ENCODE results near the gene ARF1. TPM values are rescaled to one million over a fixed set of nuclear protein-coding genes. Genes with fewer than 3 reads are reported as not detected.

ARF1 gene
- total and polyA plus RNA-seq, 2 of the 8 experiments (the other 6 are each of a cell fraction or from before 2014, with no cell fraction given): 265 to 471 TPM

- Histone ChIP-seq H2BK5ac (ENCODE audit: low read depth, low read length) (no peak overlapping the region), H3K4ac (replicated peaks; ENCODE audit: insufficient read length, low read depth, low read length) (no peak overlapping the region), H4K20me1 (replicated peaks in 1 of 2; ENCODE audit: control insufficient read depth in 1 of 2, insufficient read depth in 2 of 2, low read length in 2 of 2) (peaks cover 3 to 19% of the 10 kb centered on the region in 2 experiments), H4K8ac (ENCODE audit: extremely low read depth, insufficient read depth, low read length) (no peak overlapping the region), H2BK20ac (ENCODE audit: low read length) (no peak overlapping the region), H4K5ac (ENCODE audit: insufficient read length, low read depth, low read length) (no peak overlapping the region), H4K91ac (replicated peaks; ENCODE audit: insufficient read length, low read length) (no peak overlapping the region), H2BK12ac (ENCODE audit: low read depth, low read length) (no peak overlapping the region), H2BK120ac (replicated peaks; ENCODE audit: low read depth, low read length) (no peak overlapping the region), H3K9me3 (ENCODE audit: insufficient read depth in 2 of 2, low read depth in 1 of 2, low read length in 1 of 2) (no peaks in the 10 kb centered on the region), H3K4me3 (ENCODE audit: extremely low read depth in 1 of 4, insufficient read depth in 2 of 4, low read depth in 3 of 4, low read length in 4 of 4) (no peak overlapping the region), H3K23me2 (ENCODE audit: low read depth, low read length) (peaks cover 14% of the 10 kb centered on the region; the same call in 1 of the 2 replicates), H2AK5ac (ENCODE audit: low read depth, low read length) (no peak overlapping the region), H3K23ac (ENCODE audit: insufficient read length) (no peak overlapping the region), H3K9ac (replicated peaks in 1 of 4; ENCODE audit: extremely low read depth in 1 of 4, low read depth in 3 of 4, low read length in 3 of 4) (no peak overlapping the region), H3K18ac (ENCODE audit: extremely low read depth, low read length) (no peak overlapping the region), H3K14ac (ENCODE audit: insufficient read length) (no peak overlapping the region), H3K79me2 (ENCODE audit: control insufficient read depth in 1 of 2, insufficient read depth in 2 of 2, low read length in 2 of 2) (peaks cover 3 to 8% of the 10 kb centered on the region in 2 experiments; a peak in 2 of 4 replicates), H2AFZ (ENCODE audit: low read length) (no peak overlapping the region), H3K27ac (ENCODE audit: low read depth, low read length) (no peak overlapping the region), H2BK15ac (ENCODE audit: low read length) (no peak overlapping the region), H3K79me1 (ENCODE audit: low read depth, low read length) (peaks cover 15% of the 10 kb centered on the region; the same call in 1 of the 2 replicates), H3K56ac (replicated peaks; ENCODE audit: insufficient read length, low read depth, low read length) (no peak overlapping the region), H3K4me2 (ENCODE audit: insufficient read depth in 1 of 2, low read depth in 2 of 2, low read length in 2 of 2) (no peak overlapping the region), H3K36me3 (ENCODE audit: control insufficient read depth in 2 of 4, insufficient read depth in 4 of 4, low read length in 3 of 4) (peaks cover 3 to 16% (median 12%) of the 10 kb centered on the region in 4 experiments; a peak in 5 of 8 replicates), H3K27me3 (replicated peaks in 1 of 4; ENCODE audit: control insufficient read depth in 3 of 4, extremely low read depth in 1 of 4, insufficient read depth in 3 of 4, low read length in 3 of 4) (peaks cover 0 to 5% (median 4%) of the 10 kb centered on the region in 4 experiments; a peak in 2 of 7 replicates), H3K4me1 (replicated peaks in 1 of 4; ENCODE audit: control insufficient read depth in 3 of 4, insufficient read depth in 4 of 4, low read length in 3 of 4) (peaks cover 0 to 7% (median 2%) of the 10 kb centered on the region in 4 experiments; a peak in 6 of 7 replicates)
- FAIRE-seq (no peak), DNase-seq (ENCODE audit: low read depth in 1 of 2, low spot score in 2 of 2) (no peak)
- WGBS, 2 experiments (ENCODE audit: extremely low coverage in 1 of 2, insufficient coverage in 1 of 2, insufficient read length in 1 of 2, insufficient replicate concordance in 2 of 2, low coverage in 1 of 2, low lambda C conversion rate in 2 of 2, missing lambda C conversion rate in 1 of 2): 89% methylated on average over 9 of the region's 9 CpGs; no CpG with 5 or more reads in 1 of the 2 experiments
- ChIA-PET POLR2A (ENCODE audit: partially characterized antibody) (interaction anchor here (2.1 kb wide), 1 partner anchor 20 kb away, joined by 7 read pairs; no protein-coding TSS in a partner anchor), CTCF (ENCODE audit: partially characterized antibody) (interaction anchor here (0.6 to 0.9 kb wide), 2 partner anchors 45 to 390 kb away, joined by 3 read pairs; no protein-coding TSS in a partner anchor)
- TF ChIP-seq ASH2L (IDR thresholded peaks at IDR 0.05; ENCODE audit: low read length) (no peak), SRF (IDR thresholded peaks at IDR 0.05; ENCODE audit: low read depth, low read length) (no peak), POU5F1 (IDR thresholded peaks at IDR 0.05; ENCODE audit: low read depth, low read length) (no peak), CTBP2 (IDR thresholded peaks at IDR 0.05; ENCODE audit: borderline replicate concordance, insufficient read depth, insufficient read length, low read length) (no peak), TAF7 (optimal IDR thresholded peaks at IDR 0.05; ENCODE audit: borderline replicate concordance, low read depth, low read length) (no peak), RXRA (IDR thresholded peaks at IDR 0.05; ENCODE audit: insufficient read depth, low read depth, low read length) (no peak), CBX8 (IDR thresholded peaks at IDR 0.05; ENCODE audit: borderline replicate concordance, low read depth, low read length) (no peak), SAP30 (IDR thresholded peaks at IDR 0.05; ENCODE audit: insufficient read depth, insufficient replicate concordance, low read length) (no peak), TCF12 (IDR thresholded peaks at IDR 0.05; ENCODE audit: low read depth, low read length) (no peak)
These were observed 22.9 kb downstream of the ARF1 start for GRCh38 chr1:228105270-228105995.
